Breast epithelium (tissue), 3 donors: Measurements from ENCODE around the gene PLA2G7.

Source experiments
- CTCF ChIP-seq, 3 donors: fragments of 450-650 bp; IDR thresholded peaks; one replicate each; pipeline ENCODE4 v1.5.1; 2016 to 2017; ENCODE audit warnings: antibody characterized with exemption in 3 of 3, mild to moderate bottlenecking in 3 of 3, moderate library complexity in 3 of 3
- POLR2A ChIP-seq: fragments of 450-650 bp; IDR thresholded peaks from one replicate; pipeline ENCODE4 v1.6.1; 2016; ENCODE audit warnings: antibody characterized with exemption, mild to moderate bottlenecking, moderate library complexity
- POLR2AphosphoS5 ChIP-seq, 3 donors: sonication (generic); formaldehyde crosslinking; IDR thresholded peaks; one replicate each; pipeline ENCODE4 v1.6.1; 2017; ENCODE audit warnings: antibody characterized with exemption in 3 of 3

GRCh38 chr6:46757214-46757596 lies 22.0 kb upstream of the PLA2G7 start:
- TF ChIP-seq CTCF (IDR thresholded peaks at IDR 0.05) (no peak), POLR2A (no peak), POLR2AphosphoS5 (IDR thresholded peaks at IDR 0.05) (no peak)
